HG02610 (cell line): ENCODE results near the gene CTDNEP1.
"Not testable (repeated sequence)": the region's sequence is repeated elsewhere in the genome, so short reads cannot be mapped to it uniquely, and the experiment has no call there.

Source experiments
- ATAC-seq: cut with Tn5 transposase; IDR thresholded peaks from one replicate; pipeline ENCODE4 v1.9.1; 2021; ENCODE audit warnings: mild to moderate bottlenecking, moderate library complexity; ENCODE audit not compliant: unreplicated experiment

Gene CTDNEP1

GRCh38 chr17:7249214-7249613 is 2.3 kb downstream of the CTDNEP1 start:
- no peak for ATAC-seq

- ATAC-seq: no peak
Observed at GRCh38 chr17:7248796-7249195, 2.7 kb downstream of the CTDNEP1 start.

- ATAC-seq: no peak
Observed at GRCh38 chr17:7246779-7247178, 4.8 kb downstream of the CTDNEP1 start.

GRCh38 chr17:7243838-7244237 is 7.7 kb downstream of the CTDNEP1 start:
- ATAC-seq: not testable (repeated sequence)

- ATAC-seq: no peak
Observed at GRCh38 chr17:7243453-7243729, 8.1 kb downstream of the CTDNEP1 start.

GRCh38 chr17:7242717-7243452 is 8.6 kb downstream of the CTDNEP1 start:
- ATAC-seq: peak; percentile 33

GRCh38 chr17:7241783-7242716 is 9.5 kb downstream of the CTDNEP1 start, which contains the start of gene GABARAP:
GABARAP (minus strand) TSS chr17:7242449; CDS start chr17:7242330, 119 bp downstream.
- peak; percentile 25 for ATAC-seq

GRCh38 chr17:7241090-7241733 is 10.3 kb downstream of the CTDNEP1 start:
- no peak for ATAC-seq

- no peak for ATAC-seq
Observed at GRCh38 chr17:7240375-7240774, 11.2 kb downstream of the CTDNEP1 start.

- ATAC-seq: peak; percentile 42
Observed at GRCh38 chr17:7239091-7240027, 12.2 kb downstream of the CTDNEP1 start, which contains the start of gene PHF23. PHF23 (minus strand) TSS chr17:7239457; CDS start chr17:7239279, 178 bp downstream.

- no peak for ATAC-seq
Observed at GRCh38 chr17:7238420-7239090, 13.0 kb downstream of the CTDNEP1 start.

- ATAC-seq: peak; percentile 21
Observed at GRCh38 chr17:7237761-7238419, 13.6 kb downstream of the CTDNEP1 start.

GRCh38 chr17:7237266-7237760 is 14.2 kb downstream of the CTDNEP1 start:
- no peak for ATAC-seq

GRCh38 chr17:7236808-7237207 is 14.7 kb downstream of the CTDNEP1 start:
- ATAC-seq: no peak

- no peak for ATAC-seq
Observed at GRCh38 chr17:7235693-7236665, 15.6 kb downstream of the CTDNEP1 start.

GRCh38 chr17:7234083-7234951 is 17.2 kb downstream of the CTDNEP1 start, which contains the start of gene DVL2:
DVL2 (minus strand) TSS chr17:7234517; CDS start chr17:7234262, 255 bp downstream.
- peak; percentile 54 for ATAC-seq

- ATAC-seq: no peak
Observed at GRCh38 chr17:7233701-7234082, 17.8 kb downstream of the CTDNEP1 start.
